ENCODE data around the gene TSHZ2.

The TSHZ2 gene, protein sequence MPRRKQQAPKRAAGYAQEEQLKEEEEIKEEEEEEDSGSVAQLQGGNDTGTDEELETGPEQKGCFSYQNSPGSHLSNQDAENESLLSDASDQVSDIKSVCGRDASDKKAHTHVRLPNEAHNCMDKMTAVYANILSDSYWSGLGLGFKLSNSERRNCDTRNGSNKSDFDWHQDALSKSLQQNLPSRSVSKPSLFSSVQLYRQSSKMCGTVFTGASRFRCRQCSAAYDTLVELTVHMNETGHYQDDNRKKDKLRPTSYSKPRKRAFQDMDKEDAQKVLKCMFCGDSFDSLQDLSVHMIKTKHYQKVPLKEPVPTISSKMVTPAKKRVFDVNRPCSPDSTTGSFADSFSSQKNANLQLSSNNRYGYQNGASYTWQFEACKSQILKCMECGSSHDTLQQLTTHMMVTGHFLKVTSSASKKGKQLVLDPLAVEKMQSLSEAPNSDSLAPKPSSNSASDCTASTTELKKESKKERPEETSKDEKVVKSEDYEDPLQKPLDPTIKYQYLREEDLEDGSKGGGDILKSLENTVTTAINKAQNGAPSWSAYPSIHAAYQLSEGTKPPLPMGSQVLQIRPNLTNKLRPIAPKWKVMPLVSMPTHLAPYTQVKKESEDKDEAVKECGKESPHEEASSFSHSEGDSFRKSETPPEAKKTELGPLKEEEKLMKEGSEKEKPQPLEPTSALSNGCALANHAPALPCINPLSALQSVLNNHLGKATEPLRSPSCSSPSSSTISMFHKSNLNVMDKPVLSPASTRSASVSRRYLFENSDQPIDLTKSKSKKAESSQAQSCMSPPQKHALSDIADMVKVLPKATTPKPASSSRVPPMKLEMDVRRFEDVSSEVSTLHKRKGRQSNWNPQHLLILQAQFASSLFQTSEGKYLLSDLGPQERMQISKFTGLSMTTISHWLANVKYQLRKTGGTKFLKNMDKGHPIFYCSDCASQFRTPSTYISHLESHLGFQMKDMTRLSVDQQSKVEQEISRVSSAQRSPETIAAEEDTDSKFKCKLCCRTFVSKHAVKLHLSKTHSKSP (N-terminal part only)

DNA sequence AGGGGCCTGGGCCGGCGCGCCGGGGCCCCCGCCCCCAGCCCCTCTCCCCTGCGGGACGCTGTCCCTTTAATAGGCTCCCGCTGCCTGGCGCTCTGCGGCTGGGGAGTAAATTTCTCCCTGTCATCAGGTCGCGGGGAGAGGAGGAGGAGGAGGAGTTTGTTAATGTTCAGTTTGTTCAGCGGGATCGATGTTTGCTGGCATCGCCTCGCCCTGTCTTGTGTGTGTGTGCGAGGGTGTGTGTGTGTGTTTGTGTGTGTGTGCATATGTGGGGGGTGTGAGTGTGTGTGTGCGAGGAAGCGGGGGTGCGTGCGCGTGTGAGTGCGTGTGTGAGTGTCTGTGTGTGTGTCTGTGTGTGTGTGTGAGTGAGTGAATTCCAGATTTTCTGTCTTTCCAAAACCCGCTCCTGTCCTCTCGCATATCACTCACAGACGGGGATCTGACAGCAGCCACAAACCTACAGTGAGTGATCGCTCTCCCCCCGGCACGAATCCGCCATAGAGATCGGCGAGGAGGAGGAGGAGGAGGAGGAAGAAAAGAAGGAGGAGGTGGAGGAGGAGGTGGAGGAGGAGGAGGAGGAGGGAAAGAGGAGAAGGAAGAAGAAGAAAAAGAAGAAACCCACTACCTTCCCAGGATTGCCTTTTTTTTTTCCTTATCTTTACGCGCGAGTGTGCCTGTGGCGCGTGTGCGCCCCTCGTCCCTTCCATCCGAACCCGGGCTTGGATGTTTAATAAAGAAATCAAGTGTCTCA lies at the start of gene TSHZ2:
TSHZ2 (plus strand) TSS at position 169 of the 748 bp plus-strand sequence. CDS start 936 bp downstream, outside the sequence.
- peak; percentile 3 to 50 (median 20) for DNase-seq

DNA sequence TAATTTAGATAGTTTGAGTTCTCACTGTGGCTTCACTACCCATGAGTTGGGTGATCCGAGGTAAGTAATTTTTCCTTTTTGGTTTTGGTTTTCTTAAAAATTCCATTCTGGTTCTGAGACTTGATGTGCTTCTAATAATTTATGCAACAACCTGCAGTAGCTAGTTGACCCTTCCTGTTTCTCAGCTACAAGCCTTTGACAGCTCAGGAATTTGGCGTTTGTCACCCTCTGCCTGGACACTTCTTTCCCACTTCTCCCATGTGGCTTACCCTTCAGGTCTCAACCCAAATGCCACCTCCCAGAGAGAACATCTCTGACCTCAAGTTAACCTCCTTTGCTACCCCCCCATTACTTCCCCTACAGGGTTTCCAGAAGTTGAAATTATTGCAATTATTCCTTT lies 49.7 kb upstream of the TSHZ2 start:
- DNase-seq: no peak

DNA sequence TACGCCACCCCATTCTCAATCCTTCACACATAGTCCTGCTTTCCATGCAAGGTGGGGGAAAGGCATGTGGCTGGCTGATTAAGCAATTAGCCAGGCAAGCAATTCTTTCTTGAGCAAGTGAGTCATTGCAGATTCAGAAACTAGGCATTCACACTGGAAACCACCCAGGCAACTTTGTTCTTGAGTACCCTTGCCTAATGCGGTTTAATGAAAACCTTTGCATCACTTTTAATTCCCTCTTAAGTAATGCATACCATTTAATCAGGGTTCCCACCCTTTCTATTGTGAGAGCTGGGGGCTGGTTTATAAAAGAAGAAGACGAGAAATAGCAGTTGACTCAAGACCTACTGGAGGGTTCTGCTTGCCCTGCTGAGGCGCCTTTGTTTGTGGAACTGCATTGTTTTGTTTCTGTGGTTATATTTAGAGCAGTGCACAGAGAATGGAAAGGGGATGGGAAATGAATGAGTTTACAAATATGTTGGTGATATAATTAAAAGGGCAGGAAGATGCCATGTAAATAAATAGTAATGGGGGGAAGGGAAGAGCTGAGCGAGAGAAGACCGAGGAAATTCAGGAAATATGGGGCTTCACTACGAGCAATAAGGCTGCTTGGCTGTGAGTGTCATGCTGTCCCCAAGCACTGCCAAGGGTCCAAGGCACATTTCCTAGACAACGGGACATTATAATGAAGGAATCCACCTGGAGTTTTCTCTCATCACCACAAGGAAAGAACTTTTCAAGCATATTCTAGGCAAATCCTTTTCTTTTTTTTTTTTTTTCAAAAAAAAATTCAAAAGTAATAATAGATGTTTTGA lies 48.8 kb upstream of the TSHZ2 start:
- DNase-seq: no peak

DNA sequence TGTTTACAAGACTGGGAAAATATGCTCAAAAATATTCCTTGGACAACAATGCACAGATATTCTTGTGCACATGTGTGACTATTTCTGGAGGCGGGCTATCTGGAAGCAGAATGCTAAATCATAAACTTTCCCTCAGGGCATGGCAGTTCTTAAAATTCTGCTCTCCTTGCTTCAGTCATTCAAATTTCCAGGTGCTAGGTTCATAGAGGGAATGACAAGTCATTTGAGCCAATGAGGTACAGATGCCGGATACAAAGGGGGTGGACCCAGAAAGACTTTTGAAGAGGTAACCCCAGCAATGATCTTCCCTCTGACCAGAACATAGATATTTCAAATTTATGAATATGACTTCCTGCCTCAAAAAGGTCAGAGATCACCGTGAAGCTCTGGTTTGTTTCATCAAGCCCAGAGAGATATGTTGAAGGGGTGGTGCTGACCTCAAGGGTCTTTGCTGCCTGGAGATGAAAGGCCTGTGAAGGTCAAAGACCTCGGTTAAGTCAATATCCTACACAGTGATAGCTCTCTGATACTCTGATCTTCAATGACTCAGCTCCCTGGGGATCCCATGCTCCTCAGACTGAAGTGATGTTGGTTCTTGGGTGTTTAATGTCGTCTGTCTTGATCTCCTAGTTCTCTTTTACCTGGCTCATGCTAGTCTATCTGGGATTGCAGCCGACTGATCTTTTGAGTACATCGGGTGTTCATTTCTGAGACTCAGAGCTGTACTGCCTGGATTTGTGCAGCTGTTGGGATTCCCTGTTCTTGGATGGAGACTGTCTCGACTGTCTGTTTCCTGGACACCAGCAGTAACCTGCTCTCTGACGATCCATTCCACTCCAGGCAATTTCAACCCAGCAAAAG lies 47.5 kb upstream of the TSHZ2 start:
- no peak for DNase-seq

DNA sequence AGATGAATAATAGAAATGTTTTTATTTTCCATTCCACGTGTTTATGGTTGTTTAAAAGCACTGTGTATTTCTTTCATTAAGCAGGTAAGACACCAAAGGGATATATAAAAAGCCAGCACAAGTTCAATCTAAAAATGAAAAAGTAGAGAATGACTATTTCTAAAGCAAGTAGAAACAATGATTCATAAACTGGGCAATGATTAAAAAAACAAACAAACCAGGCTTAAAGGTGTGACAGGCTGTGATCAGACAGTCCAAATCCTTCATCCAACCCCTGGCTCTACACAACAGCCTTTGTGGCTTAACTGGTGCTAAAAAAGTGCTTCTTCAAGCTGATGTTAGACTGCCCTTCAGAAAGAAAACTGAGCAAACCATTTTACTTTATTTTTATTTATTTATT lies 45.7 kb upstream of the TSHZ2 start:
- no peak for DNase-seq

DNA sequence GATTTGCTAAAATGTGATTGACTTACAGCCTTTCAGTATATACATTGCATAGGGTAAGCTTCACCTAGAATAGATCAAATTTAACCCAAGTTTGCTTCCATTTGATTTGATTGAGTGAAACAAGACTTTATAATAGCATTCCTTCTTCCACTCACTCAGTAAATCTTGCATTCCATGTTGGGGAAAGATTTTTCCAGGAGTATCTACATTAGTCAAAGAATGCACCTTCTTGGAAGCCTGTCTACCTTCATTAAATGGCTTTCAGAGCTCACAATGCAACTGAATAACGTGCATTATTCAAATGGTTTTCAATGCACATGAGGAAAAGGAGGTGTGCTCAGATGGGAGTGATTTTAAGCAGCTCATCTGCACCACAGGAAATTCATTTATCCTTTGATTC lies 38.3 kb upstream of the TSHZ2 start:
- no peak for DNase-seq

DNA sequence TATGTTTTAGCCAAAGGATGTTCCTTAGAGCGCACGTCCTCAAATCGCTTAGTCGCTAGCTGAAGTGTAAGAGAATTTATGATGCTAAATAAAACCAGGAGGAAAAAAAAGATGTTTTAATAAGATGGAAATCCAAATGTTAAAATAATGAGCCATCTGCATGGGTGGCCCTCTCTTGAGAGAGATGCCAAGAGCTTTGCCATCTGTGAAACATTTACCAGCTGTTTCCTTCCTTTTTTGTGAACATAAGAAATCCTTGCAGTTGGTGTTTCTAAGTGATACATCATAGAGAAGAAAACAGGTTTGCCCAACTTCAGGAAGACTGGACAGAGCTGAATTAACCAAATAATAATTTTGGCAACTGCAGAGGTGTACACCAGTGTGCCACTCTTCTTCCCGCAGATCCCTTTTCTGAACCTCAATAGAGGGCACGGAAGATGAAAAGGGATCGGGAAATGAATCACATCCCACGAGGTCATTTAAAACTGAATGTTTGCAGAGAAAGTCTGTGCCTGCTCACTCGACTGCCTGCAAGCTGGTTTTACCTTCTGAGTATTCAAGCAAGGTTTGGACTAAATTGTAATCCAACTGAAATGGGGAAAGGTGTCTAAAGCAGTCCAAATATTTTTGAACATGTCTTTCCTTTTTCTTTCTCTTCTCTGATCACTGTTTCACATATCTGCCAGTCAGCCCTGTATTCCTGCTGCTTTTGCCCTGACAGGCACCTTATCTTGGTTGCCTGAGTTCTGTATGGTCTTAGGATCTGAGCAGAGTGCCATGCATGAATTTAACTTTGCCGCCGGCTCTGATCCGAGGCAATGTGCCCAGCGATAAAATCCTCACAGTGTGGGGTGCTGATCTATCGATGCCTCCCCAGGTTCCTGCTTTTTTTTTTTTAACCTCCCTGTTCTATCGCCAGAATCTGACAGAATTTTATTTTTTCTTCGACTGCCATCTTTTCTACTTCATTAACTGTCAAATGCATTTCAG lies 35.5 kb upstream of the TSHZ2 start:
- DNase-seq: no peak

DNA sequence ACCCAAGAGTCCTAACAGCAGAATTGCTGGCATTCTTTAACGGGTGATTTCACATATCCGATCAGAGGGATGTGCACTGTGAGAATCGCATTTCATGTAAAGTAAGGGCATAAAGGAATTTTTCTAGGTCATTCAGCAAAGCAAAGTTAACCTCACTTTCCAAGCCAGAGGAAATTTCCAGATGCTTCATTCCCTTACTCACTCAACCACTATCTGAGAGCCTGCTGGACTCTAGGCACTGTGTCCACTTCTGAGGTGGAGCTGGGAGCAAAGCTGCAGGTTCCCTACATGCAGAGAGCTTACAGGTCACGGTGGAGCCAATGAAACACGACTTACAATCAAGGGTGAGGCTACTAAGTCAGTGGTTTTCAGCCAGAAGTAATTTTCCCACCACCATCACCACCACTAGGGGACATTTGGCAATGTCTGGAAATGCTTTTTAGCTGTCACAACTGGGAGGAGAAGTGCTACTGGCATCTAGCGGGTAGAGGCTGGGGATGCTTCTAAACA lies 34.5 kb upstream of the TSHZ2 start:
- no peak for DNase-seq

DNA sequence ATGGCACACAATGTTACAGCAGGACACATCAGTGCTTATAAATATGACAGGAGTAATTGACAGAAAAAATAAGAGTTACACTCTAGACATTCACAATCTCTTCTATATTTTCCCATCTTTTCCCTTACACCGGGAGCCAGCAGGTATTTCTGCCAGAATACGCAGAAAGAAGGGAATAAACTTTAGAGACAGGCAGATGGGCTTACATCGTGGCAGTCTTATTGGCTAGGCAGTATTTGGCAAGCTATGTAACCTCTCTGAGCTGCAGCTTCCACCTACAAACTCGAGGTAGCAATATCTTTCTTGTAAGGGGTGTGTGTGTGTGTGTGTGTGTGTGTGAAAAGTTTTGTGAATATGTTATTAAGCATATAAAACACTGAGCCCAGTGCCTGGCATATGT lies 33.0 kb upstream of the TSHZ2 start:
- no peak for DNase-seq

DNA sequence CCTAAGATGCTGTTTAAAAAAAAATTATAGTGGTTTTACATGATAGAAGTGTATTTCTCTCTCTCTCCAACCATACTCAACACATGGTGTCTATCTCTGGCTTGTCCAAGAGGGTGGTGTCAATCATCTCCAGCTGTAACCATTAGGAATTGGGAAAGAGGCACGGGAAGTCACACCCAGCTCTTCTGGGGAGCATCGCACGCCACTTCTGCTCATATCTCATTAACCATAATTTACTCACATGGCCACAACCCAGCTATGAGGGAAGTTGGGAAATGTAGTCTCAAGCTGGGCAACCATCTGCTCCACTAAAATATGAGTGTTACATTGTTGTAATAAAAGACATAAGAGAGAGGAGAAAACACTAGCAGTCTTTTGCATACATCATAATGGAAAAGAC lies 30.4 kb upstream of the TSHZ2 start:
- DNase-seq: no peak

DNA sequence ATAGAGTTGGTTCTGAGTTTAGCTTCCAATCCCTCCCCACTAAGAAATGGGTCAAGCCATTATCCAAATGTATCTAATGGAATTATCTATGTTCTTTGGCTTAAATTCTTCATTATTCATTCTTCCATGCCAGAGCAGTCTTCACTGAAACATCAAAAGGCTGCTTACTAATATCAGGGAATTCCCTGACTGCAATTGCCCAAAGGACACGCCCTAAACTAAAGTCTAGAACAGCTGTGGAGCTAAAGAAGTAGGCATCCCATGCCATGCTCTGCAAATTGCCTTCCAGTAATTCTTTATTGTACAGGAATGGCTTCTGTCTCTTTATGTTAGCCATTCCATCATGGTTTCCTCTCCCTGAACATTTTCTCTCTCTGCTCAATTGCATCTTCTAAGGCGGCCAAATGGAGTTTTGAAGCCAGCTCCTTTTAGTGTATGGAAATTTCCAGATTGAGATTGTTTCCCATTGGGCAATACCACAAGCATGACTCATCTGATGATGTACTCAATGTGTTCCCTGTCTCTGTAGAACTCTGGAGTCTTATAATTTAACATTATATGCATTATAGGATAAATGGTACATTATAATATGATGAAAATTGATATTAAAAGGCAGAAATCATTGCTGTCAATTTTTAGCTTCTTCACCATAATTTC lies 28.8 kb upstream of the TSHZ2 start:
- DNase-seq: no peak

DNA sequence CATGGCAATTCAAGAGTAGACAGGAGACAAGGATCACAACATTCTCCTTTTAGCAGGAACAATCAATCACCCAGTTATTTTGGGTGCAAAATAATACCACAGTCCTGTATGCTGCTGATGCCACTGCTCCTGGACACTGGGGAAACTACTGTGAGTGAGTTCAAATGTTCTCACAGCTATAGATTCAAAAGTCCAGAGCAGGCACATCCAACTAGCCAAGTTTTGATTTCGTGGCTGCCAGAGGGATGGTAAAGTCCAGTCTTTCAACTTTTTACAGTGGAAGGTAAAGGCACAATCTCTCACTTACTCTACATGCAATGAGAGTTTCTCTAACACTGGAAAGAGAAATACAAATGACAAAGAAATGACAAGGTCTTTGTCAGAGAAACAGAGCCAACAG lies 26.9 kb upstream of the TSHZ2 start:
- DNase-seq: no peak

DNA sequence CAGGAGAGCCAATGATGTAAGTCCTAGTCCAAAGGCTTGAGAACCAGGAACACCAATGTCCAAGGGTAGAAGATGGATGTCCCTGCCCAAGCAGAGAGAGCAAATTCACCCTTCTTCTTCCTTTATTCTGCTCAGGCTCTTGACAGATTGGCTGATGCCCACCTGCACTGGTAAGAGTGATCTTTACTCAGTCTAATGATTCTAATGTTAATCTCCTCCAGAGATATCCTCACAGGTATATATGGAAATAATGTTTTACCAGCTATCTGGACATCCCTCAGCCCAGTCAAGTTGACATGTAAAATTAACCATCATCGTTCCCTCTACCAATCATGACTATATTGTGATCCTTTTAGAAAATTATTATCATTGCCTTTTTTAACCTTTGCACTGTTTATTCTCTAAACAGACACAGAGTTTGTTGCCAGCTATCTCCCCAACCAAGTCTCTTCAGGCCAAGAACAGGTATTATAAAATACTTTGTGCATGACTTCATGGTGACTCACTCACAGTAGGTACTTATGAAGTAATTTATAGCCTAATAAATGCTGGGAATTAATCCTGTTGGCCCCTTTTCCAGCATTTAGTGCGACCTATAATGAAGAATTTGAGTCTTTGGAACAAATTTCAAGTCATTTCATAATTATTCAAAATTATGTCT lies 26.2 kb upstream of the TSHZ2 start:
- no peak for DNase-seq

DNA sequence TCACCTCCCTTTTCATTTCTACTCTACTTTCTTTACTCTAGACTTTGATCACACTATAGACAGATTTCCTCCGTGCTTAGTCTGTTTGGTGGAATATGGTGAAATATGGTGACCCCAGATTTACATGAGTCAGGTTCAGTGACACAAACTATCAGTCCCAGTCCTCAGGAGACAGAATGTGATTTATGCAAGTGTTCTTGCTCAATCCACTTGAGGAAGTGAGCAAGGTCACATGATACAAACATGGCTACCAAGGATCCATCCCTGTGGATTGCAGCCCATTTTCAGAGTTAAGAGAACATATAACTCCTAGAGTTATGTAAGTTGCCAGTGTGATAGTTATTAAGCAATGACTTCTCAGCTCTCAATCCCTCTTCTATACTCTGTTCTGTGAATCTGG lies 23.7 kb upstream of the TSHZ2 start:
- DNase-seq: no peak

DNA sequence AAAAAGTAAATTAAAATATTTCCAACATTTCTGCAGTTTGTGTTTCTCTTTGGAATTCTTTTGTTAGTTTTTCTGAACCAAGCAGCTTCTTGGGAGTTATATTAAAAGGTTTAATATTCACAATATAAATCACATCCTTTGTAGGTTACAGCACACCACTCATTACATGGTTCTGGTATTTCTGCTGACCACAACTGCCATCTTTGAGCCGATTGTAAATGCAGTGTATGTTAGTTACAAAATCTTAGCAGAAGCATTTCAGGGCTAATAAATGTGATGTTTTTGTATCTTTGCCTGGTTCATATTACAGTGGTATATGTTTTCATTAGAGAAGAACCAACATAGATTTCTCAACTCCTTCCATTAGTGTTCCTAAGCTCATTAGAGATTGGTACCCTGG lies 19.1 kb upstream of the TSHZ2 start:
- DNase-seq: no peak

DNA sequence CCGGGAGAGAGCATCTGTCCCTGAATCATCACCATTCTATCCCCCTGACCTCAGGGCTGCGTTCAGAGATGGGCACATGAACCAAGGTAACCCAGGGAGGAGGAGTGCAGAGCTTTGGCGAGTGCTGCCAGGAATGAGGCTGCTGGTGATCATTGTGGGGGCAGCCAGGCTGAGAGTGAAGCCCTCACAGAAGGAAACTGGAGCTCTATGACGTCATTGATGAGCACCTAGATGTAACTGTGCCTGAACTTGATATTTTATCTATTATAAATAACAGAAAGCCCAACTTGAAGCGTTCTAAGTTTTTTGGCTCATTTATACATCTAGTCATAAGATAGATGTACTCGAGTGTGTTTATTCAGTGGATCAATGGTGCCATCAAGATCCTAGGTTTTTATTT lies 17.3 kb upstream of the TSHZ2 start:
- no peak for DNase-seq

DNA sequence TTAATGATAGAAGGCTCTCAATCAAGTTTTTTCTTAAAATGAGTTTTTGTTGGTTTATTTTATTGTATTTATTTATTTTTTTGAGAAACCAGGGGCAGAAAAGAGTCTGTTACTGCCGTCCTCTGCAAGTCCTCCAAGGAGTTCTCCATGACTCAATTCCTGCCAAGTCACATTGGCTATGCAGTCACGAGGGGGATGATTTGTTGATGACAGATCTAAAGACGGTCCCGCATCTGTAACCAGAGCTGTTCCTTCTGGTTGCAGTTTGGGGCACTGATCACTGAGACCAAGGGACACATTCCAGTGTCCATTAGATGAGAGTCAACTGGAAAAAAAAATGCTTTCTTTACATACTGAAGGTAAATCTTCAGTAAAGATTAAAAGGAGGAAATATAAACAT lies 13.9 kb upstream of the TSHZ2 start:
- DNase-seq: no peak

DNA sequence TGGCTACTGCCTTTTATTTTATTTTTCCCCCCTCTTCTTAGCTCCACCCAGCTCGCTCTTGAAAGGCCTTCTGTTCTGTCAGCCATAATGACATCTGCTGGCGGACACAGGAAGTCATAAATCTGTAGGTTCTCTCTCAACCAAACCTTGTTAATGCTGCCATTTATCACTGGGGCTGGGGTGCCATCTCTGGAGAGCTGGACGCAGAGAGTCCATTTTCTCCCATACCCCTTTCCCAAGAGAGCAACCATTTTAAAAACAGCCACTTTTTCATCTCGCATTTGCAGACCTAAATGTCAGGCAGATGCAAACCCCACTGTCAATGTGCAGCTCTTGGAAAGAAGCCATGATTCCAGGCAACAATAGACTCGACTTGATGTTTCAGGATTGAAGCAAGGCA lies 13.0 kb upstream of the TSHZ2 start:
- DNase-seq: no peak

DNA sequence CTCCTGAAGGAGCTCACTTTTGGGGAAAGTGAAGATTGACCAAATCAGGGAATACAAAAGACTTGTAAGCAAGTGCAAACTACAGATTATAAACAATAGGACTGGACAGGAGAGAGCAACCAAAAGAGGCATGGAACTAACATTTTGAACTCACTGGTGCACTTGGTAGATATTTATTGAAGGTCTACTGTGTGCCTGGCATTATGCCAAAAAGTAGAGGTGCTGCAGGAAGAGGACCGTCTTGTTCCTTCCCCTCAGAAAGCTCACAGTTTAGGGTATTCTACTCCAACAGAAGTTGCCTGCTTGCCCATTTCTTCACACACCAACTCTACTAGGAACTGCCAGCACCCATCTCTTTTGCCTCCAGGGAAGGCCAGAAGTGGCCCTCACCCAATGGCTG lies 10.0 kb upstream of the TSHZ2 start:
- DNase-seq: no peak
